Rectal smooth muscle tissue (tissue), 1 donor: Measurements from ENCODE around the gene NUDT6.

Source experiments
- H3K27ac ChIP-seq: one replicate; pipeline ENCODE4 v1.7.0; 2013; ENCODE audit warnings: low read depth, low read length, inconsistent platforms
- H3K27me3 ChIP-seq: one replicate; pipeline ENCODE4 v1.7.0; 2013; ENCODE audit warnings: low read length; ENCODE audit not compliant: control insufficient read depth, insufficient read depth
- H3K36me3 ChIP-seq: one replicate; pipeline ENCODE4 v1.7.0; 2013; ENCODE audit warnings: low read length; ENCODE audit not compliant: control insufficient read depth, insufficient read depth
- H3K4me1 ChIP-seq: one replicate; pipeline ENCODE4 v1.7.0; 2013; ENCODE audit warnings: low read length; ENCODE audit not compliant: control insufficient read depth, insufficient read depth
- H3K4me3 ChIP-seq: one replicate; pipeline ENCODE4 v1.7.0; 2013; ENCODE audit warnings: low read length
- H3K9ac ChIP-seq: one replicate; pipeline ENCODE4 v1.7.0; 2013; ENCODE audit warnings: low read length

Gene NUDT6

GRCh38 chr4:122909683-122910082 is 12.7 kb downstream of the NUDT6 start:
- Histone ChIP-seq H3K27me3 (no peaks in the 10 kb centered on the region), H3K9ac (no peak overlapping the region), H3K4me3 (no peak overlapping the region), H3K36me3 (no peaks in the 10 kb centered on the region), H3K27ac (no peak overlapping the region), H3K4me1 (no peaks in the 10 kb centered on the region)

- Histone ChIP-seq H3K27me3 (no peaks in the 10 kb centered on the region), H3K4me3 (no peak overlapping the region), H3K27ac (no peak overlapping the region), H3K36me3 (no peaks in the 10 kb centered on the region), H3K4me1 (no peaks in the 10 kb centered on the region), H3K9ac (no peak overlapping the region)
These were observed 14.2 kb downstream of the NUDT6 start for GRCh38 chr4:122908223-122908622.

DNA sequence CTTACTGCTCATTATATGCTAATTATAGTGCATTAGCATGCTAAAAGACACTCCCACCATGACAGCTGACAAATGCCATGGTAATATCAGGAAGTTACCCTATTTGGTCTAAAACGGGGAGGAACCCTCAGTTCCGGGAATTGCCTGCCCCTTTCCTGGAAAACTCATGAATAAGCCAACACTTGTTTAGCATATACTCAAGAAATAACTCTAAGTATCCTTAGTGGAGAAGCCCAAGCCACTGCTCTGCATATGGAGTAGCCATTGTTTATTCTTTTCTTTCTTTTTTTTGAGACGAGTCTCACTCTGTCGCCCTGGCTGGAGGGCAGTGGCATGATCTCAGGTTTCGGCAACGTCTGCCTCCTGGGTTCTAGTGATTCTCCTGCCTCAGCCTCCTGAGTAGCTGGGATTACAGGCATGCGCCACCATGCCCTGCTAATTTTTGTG is 15.5 kb downstream of the NUDT6 start:
- H3K27me3 ChIP-seq, result no peaks in the 10 kb centered on the region
- H3K27ac ChIP-seq, result no peak overlapping the region
- no peak overlapping the region for H3K4me3 ChIP-seq
- H3K4me1 ChIP-seq, result no peaks in the 10 kb centered on the region
- no peaks in the 10 kb centered on the region for H3K36me3 ChIP-seq
- no peak overlapping the region for H3K9ac ChIP-seq

- no peaks in the 10 kb centered on the region for H3K4me1 ChIP-seq
- H3K36me3 ChIP-seq, result no peaks in the 10 kb centered on the region
- no peaks in the 10 kb centered on the region for H3K27me3 ChIP-seq
- no peak overlapping the region for H3K4me3 ChIP-seq
- H3K9ac ChIP-seq, result no peak overlapping the region
- no peak overlapping the region for H3K27ac ChIP-seq
These were observed 18.6 kb downstream of the NUDT6 start for GRCh38 chr4:122903766-122904288.

DNA sequence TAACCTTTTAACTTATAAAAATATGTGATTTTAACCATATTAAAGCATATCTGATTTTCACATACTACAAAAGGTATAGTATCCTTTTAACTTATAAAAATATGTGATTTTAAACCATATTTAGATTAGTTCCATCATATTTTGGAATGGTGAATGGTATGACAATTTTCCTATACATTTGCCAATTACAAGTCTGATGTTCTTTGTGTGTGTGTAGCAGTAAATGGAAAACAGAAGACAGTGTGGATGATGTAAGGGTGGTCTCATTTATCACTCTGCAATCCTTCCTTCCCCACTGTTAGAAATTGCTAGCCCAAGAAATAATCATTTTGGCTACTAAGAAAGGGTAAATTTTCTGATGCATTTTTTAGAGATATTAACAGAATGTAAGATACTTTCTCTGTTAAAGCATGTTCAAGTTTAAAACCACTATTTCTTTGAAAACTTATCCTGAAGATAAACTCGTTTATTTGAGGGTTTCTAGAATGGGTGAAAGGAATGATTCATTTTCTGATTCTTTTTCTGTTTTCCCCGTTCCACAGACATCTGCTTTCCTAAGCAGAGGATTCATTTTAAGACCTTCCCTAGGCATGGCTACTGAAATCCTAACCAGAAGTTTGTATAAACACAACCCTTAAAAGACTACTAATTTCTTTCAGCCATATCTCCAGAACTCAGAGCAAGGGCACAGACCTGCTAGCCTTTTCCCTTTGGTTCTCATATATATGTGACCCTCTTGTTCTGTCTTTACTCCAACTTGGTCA is 21.0 kb downstream of the NUDT6 start:
- H3K36me3 ChIP-seq, result no peaks in the 10 kb centered on the region

GRCh38 chr4:122900314-122900713 is 22.1 kb downstream of the NUDT6 start:
- no peaks in the 10 kb centered on the region for H3K4me1 ChIP-seq
- no peaks in the 10 kb centered on the region for H3K27me3 ChIP-seq
- no peak overlapping the region for H3K9ac ChIP-seq
- no peak overlapping the region for H3K4me3 ChIP-seq
- no peaks in the 10 kb centered on the region for H3K36me3 ChIP-seq
- no peak overlapping the region for H3K27ac ChIP-seq

More for the DNA sequence above, 21.0 kb downstream of the NUDT6 start:
- H3K4me3 ChIP-seq, result no peak overlapping the region
- H3K9ac ChIP-seq, result no peak overlapping the region
- H3K27me3 ChIP-seq, result no peaks in the 10 kb centered on the region
- no peak overlapping the region for H3K27ac ChIP-seq
- no peaks in the 10 kb centered on the region for H3K4me1 ChIP-seq

GRCh38 chr4:122899682-122900081 is 22.7 kb downstream of the NUDT6 start:
- Histone ChIP-seq H3K27me3 (no peaks in the 10 kb centered on the region), H3K27ac (no peak overlapping the region), H3K36me3 (no peaks in the 10 kb centered on the region), H3K4me1 (no peaks in the 10 kb centered on the region), H3K4me3 (no peak overlapping the region), H3K9ac (no peak overlapping the region)

- Histone ChIP-seq H3K36me3 (no peaks in the 10 kb centered on the region), H3K9ac (no peak overlapping the region), H3K27me3 (no peaks in the 10 kb centered on the region), H3K27ac (no peak overlapping the region), H3K4me3 (no peak overlapping the region), H3K4me1 (no peaks in the 10 kb centered on the region)
These were observed 23.8 kb downstream of the NUDT6 start for GRCh38 chr4:122898370-122899150.

- H3K36me3 ChIP-seq, result no peaks in the 10 kb centered on the region
- no peaks in the 10 kb centered on the region for H3K4me1 ChIP-seq
- no peaks in the 10 kb centered on the region for H3K27me3 ChIP-seq
- no peak overlapping the region for H3K9ac ChIP-seq
- H3K4me3 ChIP-seq, result no peak overlapping the region
- H3K27ac ChIP-seq, result no peak overlapping the region
These were observed 26.1 kb downstream of the NUDT6 start for GRCh38 chr4:122896270-122896669.

DNA sequence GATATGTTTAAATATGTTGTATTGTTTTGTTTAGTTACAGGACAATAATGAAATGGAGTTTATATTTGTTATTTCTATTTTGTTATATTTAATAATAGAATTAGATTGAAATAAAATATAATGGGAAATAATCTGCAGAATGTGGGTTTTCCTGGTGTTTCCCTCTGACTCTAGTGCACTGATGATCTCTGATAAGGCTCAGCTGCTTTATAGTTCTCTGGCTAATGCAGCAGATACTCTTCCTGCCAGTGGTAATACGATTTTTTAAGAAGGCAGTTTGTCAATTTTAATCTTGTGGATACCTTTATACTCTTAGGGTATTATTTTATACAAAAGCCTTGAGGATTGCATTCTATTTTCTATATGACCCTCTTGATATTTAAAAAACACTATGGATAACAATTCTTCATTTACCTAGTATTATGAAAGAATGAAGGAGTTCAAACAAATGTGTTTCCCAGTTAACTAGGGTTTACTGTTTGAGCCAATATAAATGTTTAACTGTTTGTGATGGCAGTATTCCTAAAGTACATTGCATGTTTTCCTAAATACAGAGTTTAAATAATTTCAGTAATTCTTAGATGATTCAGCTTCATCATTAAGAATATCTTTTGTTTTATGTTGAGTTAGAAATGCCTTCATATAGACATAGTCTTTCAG is 26.9 kb downstream of the NUDT6 start:
- Histone ChIP-seq H3K27ac (no peak overlapping the region), H3K4me1 (no peaks in the 10 kb centered on the region), H3K27me3 (no peaks in the 10 kb centered on the region), H3K36me3 (no peaks in the 10 kb centered on the region), H3K9ac (no peak overlapping the region), H3K4me3 (no peak overlapping the region)

DNA sequence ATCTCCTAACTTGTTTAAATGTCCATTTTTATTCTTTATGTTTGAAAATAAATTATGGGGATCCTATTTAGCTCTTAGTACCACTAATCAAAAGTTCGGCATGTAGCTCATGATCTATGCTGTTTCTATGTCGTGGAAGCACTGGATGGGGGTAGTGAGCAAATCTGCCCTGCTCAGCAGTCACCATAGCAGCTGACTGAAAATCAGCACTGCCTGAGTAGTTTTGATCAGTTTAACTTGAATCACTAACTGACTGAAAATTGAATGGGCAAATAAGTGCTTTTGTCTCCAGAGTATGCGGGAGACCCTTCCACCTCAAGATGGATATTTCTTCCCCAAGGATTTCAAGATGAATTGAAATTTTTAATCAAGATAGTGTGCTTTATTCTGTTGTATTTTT is 27.6 kb downstream of the NUDT6 start:
- Histone ChIP-seq H3K4me3 (no peak overlapping the region), H3K27me3 (no peaks in the 10 kb centered on the region), H3K9ac (no peak overlapping the region), H3K4me1 (no peaks in the 10 kb centered on the region), H3K36me3 (no peaks in the 10 kb centered on the region), H3K27ac (no peak overlapping the region)

DNA sequence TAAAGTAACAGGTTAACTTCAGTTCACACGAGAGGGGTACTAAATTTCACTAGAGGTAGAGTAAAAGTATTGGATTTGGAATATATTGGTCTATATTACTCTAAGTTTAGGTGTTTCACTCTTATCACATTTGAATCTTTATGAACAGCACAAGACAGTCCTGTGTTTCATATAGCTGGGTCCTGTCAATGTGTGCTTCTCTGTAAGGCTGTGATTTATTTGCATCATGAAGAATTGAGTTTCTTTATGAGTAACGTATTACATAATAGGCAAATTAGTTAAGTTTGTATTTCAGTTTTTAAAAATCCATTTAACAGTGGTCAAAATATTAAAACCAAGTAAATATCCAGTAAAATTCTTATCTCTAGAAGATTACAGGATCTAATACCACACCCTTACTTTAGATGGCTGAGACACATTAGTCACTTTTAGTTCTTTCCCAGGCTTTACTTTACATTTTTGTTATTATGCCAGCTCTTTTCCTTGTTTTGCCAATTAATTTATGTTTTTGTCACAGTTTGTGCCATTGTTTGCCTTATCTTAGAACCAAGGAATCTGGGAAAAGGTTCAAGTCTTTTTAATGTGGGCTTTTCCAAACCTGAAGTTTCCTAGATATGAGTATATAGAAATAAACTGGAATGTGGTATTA is 32.1 kb downstream of the NUDT6 start:
- no peak overlapping the region for H3K27ac ChIP-seq
- H3K4me3 ChIP-seq, result no peak overlapping the region
- H3K27me3 ChIP-seq, result no peaks in the 10 kb centered on the region
- no peaks in the 10 kb centered on the region for H3K4me1 ChIP-seq
- H3K9ac ChIP-seq, result no peak overlapping the region
- no peaks in the 10 kb centered on the region for H3K36me3 ChIP-seq
